ENCODE data around the gene CPNE6.

GRCh38 chr14:24119691-24120090 lies 48.3 kb downstream of the CPNE6 start:
- TF ChIP-seq, protein P1, sequence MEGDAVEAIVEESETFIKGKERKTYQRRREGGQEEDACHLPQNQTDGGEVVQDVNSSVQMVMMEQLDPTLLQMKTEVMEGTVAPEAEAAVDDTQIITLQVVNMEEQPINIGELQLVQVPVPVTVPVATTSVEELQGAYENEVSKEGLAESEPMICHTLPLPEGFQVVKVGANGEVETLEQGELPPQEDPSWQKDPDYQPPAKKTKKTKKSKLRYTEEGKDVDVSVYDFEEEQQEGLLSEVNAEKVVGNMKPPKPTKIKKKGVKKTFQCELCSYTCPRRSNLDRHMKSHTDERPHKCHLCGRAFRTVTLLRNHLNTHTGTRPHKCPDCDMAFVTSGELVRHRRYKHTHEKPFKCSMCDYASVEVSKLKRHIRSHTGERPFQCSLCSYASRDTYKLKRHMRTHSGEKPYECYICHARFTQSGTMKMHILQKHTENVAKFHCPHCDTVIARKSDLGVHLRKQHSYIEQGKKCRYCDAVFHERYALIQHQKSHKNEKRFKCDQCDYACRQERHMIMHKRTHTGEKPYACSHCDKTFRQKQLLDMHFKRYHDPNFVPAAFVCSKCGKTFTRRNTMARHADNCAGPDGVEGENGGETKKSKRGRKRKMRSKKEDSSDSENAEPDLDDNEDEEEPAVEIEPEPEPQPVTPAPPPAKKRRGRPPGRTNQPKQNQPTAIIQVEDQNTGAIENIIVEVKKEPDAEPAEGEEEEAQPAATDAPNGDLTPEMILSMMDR (IDR thresholded peaks at IDR 0.05), result no peak
- TF ChIP-seq POLR2A (IDR thresholded peaks at IDR 0.05), result no peak
